Activated CD8-positive, alpha-beta memory T cell treated with anti-CD3 and anti-CD28 coated beads for 4 hours (primary cell): Measurements from ENCODE around the gene FERMT3.
"Not testable (repeated sequence)": the region's sequence is repeated elsewhere in the genome, so short reads cannot be mapped to it uniquely, and the experiment has no call there.

ENCODE experiments used
- DNase-seq, 2 donors: peaks; one replicate each; pipeline ENCODE4 v3.0.0-alpha.2; 2020; ENCODE audit warnings: low read depth in 2 of 2

The FERMT3 gene

DNA sequence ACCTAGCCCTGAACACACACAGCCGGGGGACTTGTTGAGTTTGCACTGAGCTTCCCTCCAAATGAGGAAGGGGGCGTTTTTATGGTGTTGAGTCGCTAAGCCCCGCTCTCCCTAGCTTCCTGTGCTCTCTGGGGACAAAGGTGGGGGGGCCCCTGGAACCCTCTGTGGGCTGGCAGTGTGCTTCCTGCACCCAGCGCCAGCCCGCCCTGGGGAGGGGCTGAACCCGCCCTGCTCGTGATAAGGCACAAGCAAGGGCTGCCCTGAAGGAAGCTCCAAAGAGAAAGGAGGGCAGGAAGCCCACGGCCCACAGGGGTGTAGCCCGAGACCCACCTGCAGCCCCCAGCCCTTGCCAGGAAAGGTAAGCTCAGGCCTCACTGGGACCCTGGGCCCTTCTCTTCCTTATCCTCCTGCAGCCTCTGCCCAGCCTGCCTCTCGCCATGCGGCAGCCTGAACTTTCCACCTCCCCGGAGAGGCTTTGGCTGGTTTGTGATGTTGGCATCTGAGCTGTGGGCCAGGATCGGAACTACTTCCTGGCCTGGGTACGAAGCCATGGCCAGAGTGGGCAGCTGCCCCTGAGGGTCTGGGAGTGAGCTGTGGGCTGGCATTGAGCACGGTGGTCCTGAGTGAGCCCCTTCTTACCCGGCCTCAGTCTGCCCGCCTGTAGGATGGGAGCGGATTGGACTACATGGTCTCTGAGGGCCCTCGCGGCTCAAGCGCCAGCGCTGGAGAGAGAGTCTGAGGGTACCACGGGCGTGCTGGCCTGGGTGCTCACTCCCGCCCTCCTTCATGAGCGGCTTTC lies at the start of gene FERMT3:
FERMT3 (plus strand) TSS at position 265 of the 799 bp plus-strand sequence. CDS start 644 bp downstream, outside the sequence.
- peak in 1 of 2 donors; percentile 56 for DNase-seq

DNA sequence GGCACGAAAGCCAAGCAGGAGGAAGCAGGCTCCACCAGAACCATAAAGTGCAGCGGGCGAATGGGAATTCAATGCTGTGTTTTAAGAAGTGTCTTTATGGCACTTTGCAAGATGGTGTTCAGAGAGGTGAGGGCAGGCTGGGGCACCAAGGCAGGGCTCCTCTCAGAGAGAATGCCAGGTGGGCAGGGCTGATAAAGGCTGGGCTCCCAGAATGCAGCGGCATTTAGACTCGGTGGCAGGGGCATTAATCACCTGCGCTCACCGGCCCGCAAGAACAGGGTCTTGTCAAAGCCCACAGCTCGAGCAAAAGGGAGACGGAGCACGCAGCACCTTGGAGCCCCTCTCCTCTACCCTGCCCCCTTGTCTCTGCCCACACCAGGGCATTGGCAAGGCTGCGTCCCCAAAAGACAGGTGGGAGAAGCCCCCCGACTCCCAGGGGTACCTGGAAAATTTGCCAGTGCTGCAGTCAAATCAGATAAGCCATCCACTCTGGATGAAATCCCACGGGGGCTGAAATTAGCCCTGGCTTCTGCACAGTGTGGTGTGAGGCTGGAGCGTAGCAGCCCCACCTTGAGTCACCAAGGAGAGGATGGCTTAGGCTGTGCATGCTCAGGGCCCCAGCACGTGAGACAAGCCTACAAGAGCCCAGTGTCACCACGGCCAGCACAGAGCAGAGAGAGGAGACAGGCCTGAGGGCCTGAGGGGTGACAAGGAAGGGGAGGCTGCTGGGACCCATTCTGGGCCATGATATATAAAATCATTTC lies 48.7 kb upstream of the FERMT3 start:
- DNase-seq, result no peak

DNA sequence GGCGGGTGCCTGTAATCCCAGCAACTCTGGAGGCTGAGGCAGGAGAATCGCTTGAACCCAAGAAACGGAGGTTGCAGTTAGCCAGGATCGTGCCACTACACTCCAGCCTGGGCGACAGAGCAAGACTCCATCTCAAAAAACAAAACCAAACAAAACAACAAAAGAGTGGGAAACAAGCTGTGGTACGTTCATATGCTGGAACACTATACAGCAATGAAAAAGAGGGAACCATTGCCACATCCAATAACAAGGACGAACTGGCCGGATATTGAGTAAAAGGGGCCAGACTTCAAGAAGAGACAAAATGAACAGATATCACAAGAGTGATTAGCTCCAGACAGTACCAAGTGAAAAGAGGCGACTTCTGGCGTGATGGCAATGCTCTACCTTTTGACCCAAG lies 45.5 kb upstream of the FERMT3 start:
- DNase-seq, result no peak

DNA sequence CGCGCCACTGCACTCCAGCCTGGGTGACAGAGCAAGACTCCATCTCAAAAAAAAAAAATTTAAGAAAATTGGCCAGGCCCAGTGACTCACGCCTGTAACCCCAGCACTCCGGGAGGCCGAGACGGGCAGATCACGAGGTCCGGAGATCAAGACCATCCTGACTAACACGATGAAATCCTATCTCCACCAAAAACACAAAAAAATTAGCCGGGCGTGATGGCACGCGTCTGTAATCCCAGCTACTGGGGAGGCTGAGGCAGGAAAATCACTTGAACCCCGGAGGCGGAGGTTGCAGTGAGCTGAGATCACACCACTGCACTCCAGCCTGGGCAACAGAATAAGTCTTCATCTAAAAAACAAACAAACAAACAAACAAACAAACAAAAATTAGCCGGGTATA lies 43.8 kb upstream of the FERMT3 start:
- not testable (repeated sequence) for DNase-seq

DNA sequence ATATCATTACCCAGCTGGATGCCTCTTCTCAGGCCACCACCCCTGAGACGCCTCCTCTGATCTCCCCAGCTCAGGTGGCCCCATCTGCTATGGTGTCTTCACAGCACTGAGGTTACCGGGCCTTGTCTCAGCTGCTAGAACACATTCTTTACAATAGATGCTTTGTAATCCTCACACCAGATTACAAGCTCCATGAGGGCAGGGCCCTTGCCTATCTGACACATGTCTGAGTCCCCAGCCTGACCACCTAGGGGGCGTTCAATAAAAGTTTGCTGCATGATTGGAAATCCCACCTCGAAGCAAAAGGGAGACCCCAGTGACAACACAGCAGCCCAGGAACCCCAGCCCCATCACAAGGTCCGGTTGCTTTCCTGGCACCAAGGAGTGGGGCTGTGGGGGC lies 42.6 kb upstream of the FERMT3 start:
- DNase-seq, result no peak

DNA sequence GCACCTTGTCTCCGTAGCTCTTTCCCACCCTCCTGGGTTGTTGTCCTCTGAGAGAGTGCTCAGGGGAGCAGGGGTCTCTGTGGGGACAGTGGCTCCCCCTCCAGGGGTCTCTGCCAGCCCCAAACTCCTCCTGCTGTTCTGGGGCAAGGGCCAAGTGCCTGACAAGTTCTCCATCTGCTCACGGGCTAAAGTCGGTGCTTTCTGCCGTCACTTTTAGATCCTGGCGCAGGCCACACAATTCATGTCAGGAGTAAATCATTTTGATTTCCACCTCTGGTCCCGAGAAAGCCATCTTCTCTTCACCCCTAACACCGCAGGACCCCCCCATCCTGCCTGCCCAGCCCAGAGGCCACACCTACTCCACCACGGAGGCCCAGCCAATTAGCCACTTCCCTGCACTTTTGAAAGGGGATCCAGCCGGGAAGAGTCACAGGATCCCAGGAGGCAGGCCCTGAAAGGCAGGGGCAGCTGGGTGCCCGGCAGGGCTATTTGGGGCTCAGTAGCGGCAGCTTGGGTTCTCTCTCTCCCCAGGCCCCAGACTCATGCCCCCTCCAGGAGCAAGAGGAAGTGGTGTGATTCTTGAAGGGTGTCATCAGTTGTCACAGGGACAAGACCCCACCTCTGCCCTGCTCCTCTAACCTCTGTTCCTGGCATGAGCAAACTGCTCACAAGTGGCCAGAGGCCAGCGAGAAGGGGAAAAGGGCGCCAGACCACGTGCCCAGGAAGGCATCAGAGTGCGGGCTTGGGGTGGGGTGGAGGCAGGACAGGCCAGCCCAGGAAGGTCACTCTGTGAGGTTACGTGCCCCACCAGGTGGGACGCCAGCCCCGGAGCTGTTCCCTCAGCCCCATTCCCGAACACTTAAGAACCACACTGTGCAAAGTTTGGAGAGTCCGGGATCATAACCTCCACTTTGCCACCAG lies 41.9 kb upstream of the FERMT3 start:
- DNase-seq, result no peak

DNA sequence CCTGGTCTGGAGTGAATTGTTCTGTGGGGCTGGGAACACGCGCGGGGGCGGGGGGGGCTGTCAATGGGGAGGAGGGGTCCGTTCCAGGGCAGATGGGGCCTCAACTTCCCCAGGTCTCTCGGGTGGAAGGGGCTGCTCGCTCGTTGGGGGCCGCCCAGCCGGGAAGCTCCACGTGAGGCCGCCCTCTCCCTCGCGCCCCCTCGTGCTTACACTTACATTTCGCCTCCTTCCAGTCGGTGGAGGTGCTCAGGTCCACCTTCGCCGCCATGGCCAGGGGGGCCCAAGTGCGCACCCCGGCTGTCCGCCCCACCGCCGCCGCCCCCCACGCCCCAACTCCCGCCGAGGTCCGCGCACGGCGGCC lies 41.1 kb upstream of the FERMT3 start:
- DNase-seq, result no peak

DNA sequence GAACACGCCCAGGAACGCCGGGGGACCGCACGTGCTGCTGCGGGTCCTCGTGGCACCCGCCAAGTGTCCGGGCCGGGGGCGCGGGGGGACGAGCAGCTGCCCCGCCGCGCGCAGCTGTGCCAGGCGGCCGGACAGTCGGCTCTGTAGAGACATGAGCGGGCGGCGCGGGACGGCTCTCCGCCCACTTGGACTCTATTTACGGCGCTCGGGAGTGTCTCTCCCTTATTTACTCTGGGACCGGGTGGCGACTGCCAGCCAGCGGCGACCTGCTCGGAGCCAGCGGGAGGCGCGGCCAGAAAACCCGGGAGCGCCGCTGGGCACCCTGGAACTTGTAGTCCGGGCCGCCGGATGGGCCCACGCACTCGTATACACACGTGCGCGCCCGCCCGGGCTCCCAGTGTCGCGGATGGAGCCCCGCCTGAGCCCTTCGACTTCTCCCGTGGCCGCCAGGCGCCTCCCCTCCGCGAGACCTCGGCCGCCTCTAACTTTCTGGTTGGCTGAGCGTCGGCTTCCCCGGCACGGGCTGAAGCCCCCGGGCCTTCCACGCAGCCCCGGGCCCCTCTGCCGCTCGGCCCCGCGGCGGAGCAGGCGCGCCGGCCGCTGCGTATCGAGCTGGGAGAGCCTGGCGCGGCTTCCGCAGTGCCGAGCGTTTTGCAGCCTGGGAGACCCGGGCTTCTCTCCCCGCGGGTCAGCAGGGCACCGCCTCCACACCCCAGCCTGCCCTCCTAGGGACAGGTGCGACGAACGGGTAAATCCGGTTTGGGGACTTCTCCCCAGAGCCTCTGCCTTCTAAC lies 40.5 kb upstream of the FERMT3 start, which contains the start of gene MACROD1:
MACROD1 (minus strand) TSS at position 272 of the 794 bp plus-strand sequence; CDS start at position 153, 119 bp downstream.
- DNase-seq, result peak; percentile 66 to 76

DNA sequence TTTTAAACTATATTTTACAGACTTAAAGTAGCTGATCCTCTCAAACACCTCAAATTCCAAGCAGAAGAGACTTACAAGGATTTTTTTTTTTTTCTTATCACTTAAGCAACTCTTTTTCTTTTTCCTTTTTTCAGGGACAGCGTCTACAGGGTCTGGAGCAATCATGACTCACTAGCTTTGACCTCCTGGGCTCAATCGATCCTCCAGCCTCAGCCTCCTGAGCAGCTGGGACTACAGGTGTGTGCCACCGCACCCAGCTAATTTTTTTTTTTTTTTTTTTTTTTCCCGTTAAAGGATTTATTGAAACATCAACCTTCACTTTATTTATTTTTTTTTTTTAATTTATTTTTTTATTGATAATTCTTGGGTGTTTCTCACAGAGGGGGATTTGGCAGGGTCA lies 36.1 kb upstream of the FERMT3 start:
- DNase-seq, result no peak

DNA sequence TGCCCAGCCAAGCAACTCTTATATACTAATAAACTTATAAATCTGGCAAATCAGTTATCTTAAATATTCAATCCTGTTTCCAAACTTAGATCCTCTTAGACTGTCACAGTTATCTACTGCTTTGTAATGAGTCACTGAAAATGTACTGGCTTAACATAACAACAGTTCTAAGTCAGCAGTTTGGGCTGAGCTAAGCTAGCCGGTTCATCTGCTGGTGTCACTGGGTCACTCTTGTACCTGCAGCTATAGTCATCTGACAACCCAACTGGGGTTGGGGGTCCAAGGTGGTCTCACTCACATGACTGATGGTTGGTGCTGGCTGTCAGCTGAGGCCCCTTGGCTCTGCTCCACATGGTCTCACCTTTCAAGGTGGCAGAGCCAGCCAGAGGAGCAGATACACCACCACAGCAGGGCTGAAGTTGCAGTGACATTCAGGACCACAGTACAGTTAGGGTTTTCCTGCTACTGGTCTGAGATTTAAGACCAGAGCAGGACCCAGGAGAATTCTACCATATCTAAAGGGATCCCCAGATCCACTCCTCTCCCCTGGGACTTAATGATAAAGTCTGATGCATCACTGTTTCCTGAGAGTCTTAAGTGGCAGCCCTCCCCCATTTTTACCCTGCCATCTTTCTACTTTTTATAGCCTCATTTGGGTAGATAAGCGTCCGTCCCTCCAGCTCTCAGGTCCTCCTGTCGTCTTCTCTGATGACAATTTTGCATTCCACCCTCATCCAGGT lies 32.7 kb upstream of the FERMT3 start:
- DNase-seq, result no peak

DNA sequence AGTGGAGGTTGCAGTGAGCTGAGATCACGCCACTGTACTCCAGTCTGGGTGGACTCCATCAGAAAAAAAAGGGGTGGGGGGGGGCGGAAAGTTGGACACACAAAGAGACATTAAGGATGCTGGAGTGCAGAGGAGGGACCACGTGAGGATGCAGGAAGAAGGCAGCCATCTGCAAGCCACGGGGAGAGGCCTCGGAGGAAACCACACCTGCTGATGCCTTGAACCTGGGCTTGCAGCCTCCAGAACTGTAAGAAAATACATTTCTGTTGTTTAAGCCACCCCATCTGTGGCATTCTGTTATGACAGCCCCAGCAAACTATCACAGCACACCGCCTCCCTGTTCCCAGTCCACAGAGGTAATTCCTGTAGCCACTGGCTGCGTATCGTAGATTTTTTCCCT lies 29.8 kb upstream of the FERMT3 start:
- DNase-seq, result no peak

DNA sequence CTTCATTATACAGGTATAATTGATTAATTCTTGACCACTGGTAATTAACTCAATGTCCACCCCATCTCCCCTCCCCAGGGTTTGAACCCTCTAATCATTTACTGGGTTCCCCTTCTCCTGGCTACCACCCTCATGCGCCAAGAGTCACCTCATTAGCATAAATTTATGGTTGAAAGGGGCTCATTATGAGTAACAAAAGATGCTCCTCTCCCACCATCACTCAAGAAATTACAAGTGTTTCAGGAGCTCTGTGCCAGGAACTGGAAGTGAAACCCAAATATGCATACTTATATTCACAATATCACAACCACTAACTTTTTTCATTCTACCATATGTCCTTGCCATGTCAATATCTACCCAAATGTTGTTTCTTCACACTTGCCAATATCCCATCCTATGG lies 28.3 kb upstream of the FERMT3 start:
- DNase-seq, result no peak

DNA sequence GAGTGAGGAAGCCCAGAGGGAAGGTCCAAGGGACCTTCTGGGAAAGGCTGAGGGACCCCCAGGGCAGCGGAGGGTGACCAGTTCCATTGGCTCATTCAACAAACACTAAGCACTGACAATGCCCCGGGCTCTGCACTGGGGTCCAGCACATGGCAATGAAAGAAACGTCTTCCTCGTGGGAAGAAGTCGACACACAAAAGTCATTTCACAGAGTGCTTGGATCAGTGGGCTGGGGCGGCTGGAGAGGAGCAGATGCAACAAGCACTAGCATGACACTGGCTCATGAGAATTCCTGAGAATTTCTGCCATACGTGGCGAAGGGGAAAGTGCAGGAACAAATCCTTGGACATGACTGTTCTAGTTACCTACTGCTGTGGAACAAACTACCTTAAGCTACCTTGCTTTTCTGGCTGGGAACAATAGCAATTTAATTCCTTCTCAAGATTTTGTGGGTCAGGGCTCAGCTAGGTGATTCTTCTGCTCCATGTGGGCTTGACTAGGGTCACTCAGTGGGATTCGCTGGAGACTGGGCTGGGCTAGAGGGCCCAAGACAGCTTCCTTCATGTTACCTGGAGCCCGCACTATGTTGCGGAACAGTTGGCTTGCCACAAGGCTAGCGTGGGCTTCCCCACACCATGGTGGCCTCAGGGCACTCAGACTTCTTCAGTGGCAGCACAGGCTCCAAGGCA lies 27.4 kb upstream of the FERMT3 start:
- DNase-seq, result no peak

DNA sequence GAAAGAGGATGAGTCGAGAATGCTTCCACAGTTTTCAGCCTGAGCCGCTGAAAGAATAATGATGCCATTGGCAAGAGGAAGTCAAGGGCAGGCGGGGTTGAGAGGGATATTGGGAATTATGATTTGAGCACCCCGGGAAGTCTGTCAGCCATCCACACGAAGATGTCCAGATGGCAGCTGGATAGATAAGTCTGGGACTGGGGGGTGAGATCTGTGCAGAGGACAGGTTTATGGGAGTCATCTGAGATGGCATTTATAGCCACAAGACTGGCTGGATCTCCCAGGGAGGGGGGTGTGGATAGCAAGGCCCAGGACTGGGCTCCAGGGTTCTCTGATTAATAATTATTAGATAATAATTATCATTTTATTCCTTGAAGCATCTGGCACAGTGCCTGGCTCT lies 25.6 kb upstream of the FERMT3 start:
- no peak for DNase-seq

DNA sequence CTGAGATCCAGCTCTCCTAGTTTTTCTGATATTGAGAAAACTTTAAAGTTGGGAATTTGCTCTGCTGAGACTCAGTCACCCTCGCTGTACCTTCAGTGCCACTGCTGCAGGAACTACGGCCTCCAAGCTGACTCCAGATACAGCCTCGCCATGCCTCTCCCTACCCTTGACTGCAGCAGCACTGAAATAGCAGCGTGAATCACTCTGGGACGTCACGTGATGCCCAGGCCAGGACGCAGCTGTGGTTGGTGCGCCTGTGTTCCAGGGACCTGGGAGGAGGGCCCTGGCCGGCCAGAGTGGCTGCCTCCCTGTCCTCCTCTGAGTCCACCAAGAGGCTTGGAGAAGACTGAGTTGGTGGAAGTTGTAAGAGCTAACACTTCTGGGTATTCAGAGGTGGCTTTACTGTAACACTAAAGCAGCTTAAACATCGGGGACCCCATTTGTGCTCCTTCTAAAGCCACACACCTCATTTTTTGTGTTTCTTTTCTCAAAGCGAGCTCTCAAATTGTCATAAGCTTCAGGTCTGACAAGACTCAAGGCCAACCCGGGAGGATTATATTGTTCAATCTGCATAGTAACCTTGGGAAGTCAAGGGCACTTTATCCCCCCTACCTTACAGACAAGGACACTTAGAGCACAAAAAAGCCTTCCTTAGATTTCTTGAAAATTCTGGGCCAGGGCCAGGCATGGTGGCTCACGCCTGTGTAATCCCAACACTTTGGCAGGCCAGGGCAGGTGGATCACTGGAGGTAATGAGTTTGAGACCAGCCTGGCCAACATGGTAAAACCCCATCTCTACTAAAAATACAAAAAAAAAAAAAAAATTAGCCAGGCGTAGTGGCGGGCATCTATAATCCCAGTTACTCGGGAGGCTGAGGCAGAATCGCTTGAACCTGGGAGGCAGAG lies 24.8 kb upstream of the FERMT3 start:
- DNase-seq, result no peak

DNA sequence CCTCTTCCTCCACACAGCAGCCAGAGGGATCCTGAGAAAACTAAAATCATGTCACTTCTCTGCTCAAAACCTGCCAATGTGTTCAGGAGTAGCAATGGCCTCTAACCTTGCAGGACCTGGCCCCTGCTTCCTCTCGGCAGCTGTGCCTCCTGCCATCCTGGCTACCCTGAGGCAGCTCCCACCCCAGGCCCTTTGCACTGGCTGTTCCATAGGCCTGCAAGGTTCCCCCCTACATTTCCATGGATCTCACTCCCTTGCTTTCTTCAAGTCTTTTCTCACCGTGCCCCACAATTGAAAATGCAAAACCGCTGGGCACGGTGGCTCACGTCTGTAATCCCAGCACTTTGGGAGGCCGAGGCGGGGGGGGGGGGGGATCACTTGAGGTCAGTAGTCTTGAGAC lies 22.6 kb upstream of the FERMT3 start:
- DNase-seq, result no peak

DNA sequence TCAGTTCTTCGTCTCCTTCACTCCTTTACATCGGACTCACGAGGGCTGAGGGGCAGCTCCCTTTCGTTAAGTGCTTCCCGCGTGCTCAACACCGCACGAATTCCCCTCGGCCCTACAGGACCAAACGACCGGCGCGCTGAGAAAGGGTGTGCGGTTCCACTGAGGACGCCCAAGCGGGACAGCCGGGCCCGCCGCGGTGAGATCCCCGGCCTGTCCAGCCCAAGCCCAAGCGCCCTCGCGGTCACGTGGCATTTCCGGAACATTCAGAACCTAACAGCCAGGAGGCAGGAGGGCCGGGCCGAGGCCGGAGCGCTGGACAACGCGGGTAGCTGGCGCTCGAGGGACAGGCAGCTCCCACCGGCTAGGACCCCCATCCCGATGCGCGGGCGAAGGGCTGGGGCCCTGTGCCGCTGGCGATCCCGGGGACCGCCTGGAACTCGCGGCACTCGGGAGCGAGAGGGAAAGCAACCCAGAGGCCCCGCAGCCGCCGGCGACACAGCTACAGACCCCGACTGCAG lies 21.3 kb upstream of the FERMT3 start:
- no peak for DNase-seq

DNA sequence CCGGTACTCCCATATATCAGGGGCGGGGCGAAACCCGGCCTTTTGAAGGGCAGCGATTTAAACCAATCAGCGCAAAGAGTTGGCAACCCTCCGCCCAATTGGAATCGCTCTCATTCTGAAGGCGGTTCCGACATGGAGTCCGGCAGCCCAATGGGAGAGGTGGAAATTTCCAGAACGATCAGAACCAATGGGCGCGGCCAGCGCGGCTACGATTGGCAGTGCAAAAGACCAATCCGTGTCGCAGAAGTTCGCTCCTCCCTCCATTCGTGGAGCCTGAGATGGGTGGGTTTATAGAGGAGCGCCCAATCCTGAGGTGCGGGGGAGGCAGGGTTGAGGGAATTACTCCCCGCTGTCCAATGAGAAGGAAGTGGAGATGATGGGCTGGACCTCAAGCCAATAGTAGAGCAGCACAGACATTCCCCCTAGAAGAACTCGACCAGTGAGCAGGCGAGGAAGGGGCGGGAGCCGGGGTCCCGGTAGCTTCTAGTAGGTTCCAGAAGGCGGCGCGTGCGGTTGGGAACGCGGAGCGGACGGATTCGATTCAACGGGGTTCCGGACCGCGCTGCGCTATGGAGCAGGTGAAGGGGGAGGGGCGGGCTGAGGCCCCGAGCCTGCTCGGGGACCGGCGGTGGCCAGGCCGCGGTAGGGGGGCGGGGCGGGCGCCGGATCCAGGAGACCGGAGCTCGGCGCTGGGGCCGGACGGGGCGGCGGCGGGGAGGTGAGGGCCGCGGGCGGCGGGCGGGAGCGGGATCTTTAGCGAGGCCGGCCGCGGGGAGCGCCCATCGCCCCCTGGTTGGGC lies 20.6 kb upstream of the FERMT3 start, which contains the start of gene STIP1:
STIP1 (plus strand) TSS at position 479 of the 799 bp plus-strand sequence; CDS start at position 570, 91 bp downstream.
- peak; percentile 98 to 99 for DNase-seq
